Cardiac ventricle fibroblast (primary cell): ENCODE measurements around the gene SLC22A3. TPM values are rescaled to one million over a fixed set of nuclear protein-coding genes. Genes with fewer than 3 reads are reported as not detected.

Experiments used
- total RNA-seq: library from RNA; depleted of rRNA; stranded (reverse); fragments of >200 nt; gene quantifications from 2 replicates; pipeline ENCODE4 v1.2.3, GENCODE V29; 2015

SLC22A3 gene
- 4.5 and 6.3 TPM in 2 replicates for total RNA-seq

GRCh38 chr6:160348223-160349019 is at the start of gene SLC22A3:
SLC22A3 (plus strand) TSS chr6:160348378; CDS start chr6:160348420, 42 bp downstream.

Other genes starting within 250 kb of the SLC22A3 start
- gene SLC22A1, start 226.6 kb upstream of the SLC22A3 start, total RNA-seq, result 0.12 TPM in 1 of 2 replicates, not detected in the other
- gene SLC22A2, start 89.6 kb upstream of the SLC22A3 start, total RNA-seq, result not detected in 2 replicates